ENCODE measurements around the gene CTDSPL.
A peak's percentile ranks its signal among the peaks of the same experiment; 100 is the strongest.

The CTDSPL gene

GRCh38 chr3:37949866-37950265, 88.2 kb downstream of the CTDSPL start:
- ATAC-seq, result no peak
- no peak for TF ChIP-seq ZFP3 (CRISPR knock-in tag; IDR thresholded peaks at IDR 0.05)
- TF ChIP-seq BACH2 (CRISPR knock-in tag; IDR thresholded peaks at IDR 0.05; ENCODE audit: borderline replicate concordance), result no peak
- no peak for TF ChIP-seq PPARA (CRISPR knock-in tag; IDR thresholded peaks at IDR 0.05; ENCODE audit: borderline replicate concordance)
- no peak for TF ChIP-seq POU6F1 (CRISPR knock-in tag; IDR thresholded peaks at IDR 0.05; ENCODE audit: borderline replicate concordance, low read depth)

GRCh38 chr3:37952564-37952963, 90.9 kb downstream of the CTDSPL start:
- ATAC-seq, result no peak
- no peak for TF ChIP-seq ZFP30 (CRISPR knock-in tag; IDR thresholded peaks at IDR 0.05)
- no peak for TF ChIP-seq CSRNP3 (CRISPR knock-in tag; IDR thresholded peaks at IDR 0.05)
- no peak for TF ChIP-seq ARNTL (CRISPR knock-in tag; IDR thresholded peaks at IDR 0.05; ENCODE audit: borderline replicate concordance, low read depth)
- TF ChIP-seq BACH2 (CRISPR knock-in tag; IDR thresholded peaks at IDR 0.05; ENCODE audit: borderline replicate concordance), result no peak
- TF ChIP-seq ZNF8 (CRISPR knock-in tag; IDR thresholded peaks at IDR 0.05), result no peak
- no peak for TF ChIP-seq ESRRG (CRISPR knock-in tag; IDR thresholded peaks at IDR 0.05)
- no peak for TF ChIP-seq CSDC2 (CRISPR knock-in tag; IDR thresholded peaks at IDR 0.05)
- TF ChIP-seq SNAI2 (CRISPR knock-in tag; IDR thresholded peaks at IDR 0.05), result no peak
- TF ChIP-seq ISL1 (CRISPR knock-in tag; IDR thresholded peaks at IDR 0.05), result no peak
- no peak for TF ChIP-seq POU6F1 (CRISPR knock-in tag; IDR thresholded peaks at IDR 0.05; ENCODE audit: borderline replicate concordance, low read depth)
- TF ChIP-seq OSR1 (CRISPR knock-in tag; IDR thresholded peaks at IDR 0.05), result no peak
- TF ChIP-seq GLIS3 (CRISPR knock-in tag; IDR thresholded peaks at IDR 0.05), result no peak
- no peak for TF ChIP-seq ZFP3 (CRISPR knock-in tag; IDR thresholded peaks at IDR 0.05)
- no peak for TF ChIP-seq ZNF565 (CRISPR knock-in tag; conservative IDR thresholded peaks at IDR 0.05; ENCODE audit: low read depth)
- TF ChIP-seq ZNF70 (CRISPR knock-in tag; IDR thresholded peaks at IDR 0.05), result no peak
- no peak for TF ChIP-seq ZC3H10 (CRISPR knock-in tag; IDR thresholded peaks at IDR 0.05)
- TF ChIP-seq TOX (CRISPR knock-in tag; IDR thresholded peaks at IDR 0.05; ENCODE audit: borderline replicate concordance), result no peak
- no peak for TF ChIP-seq TSHZ2 (CRISPR knock-in tag; IDR thresholded peaks at IDR 0.05)
- TF ChIP-seq TCF4 (CRISPR knock-in tag; IDR thresholded peaks at IDR 0.05; ENCODE audit: borderline replicate concordance), result no peak

- ATAC-seq, result no peak
- TF ChIP-seq ZFP3 (CRISPR knock-in tag; IDR thresholded peaks at IDR 0.05), result no peak
- no peak for TF ChIP-seq SNAI2 (CRISPR knock-in tag; IDR thresholded peaks at IDR 0.05)
- TF ChIP-seq ZC3H10 (CRISPR knock-in tag; IDR thresholded peaks at IDR 0.05), result no peak
- no peak for TF ChIP-seq ZNF8 (CRISPR knock-in tag; IDR thresholded peaks at IDR 0.05)
- TF ChIP-seq CSDC2 (CRISPR knock-in tag; IDR thresholded peaks at IDR 0.05), result no peak
Measured at GRCh38 chr3:37953226-37953625, 91.5 kb downstream of the CTDSPL start.

GRCh38 chr3:37953707-37954394, 92.2 kb downstream of the CTDSPL start:
- TF ChIP-seq ISL1 (CRISPR knock-in tag; IDR thresholded peaks at IDR 0.05) (0 out of 2 replicates have a peak, but pooled peaks have one; percentile 12), GLIS3 (CRISPR knock-in tag; IDR thresholded peaks at IDR 0.05) (no peak)
- no peak for ATAC-seq

Data from SK-N-SH treated with all-trans-retinoic acid at 6 μM for 48 hours (cell line).